AG04450 (cell line): Measurements from ENCODE around the gene ASB6. TPM values are rescaled to one million over a fixed set of nuclear protein-coding genes. Genes with fewer than 3 reads are reported as not detected.

Experiments
- CTCF ChIA-PET: fragments of 300-600, 350-600 bp; formaldehyde crosslinking; extraction: SDS; loops from one replicate; lab custom pipeline; 2022; ENCODE audit warnings: antibody characterized with exemption, inconsistent platforms; lab: Charles Lee
- POLR2A ChIA-PET: fragments of 350-600 bp; formaldehyde crosslinking; extraction: SDS; loops from one replicate; lab custom pipeline; 2021; ENCODE audit warnings: antibody characterized with exemption, inconsistent platforms; lab: Yijun Ruan, JAX
- DNase-seq: peaks from one replicate; pipeline ENCODE4 v3.0.0-alpha.2; 2011; ENCODE audit warnings: low read depth, low spot score
- H3K27ac ChIP-seq: one replicate; pipeline ENCODE4 v1.5.1; 2012; ENCODE audit warnings: low read depth, low read length, control low read depth
- H3K27me3 ChIP-seq: one replicate; pipeline ENCODE4 v1.6.0; 2012; ENCODE audit warnings: low read length; ENCODE audit not compliant: control insufficient read depth, insufficient read depth
- H3K4me3 ChIP-seq: 2 replicates; pipeline ENCODE4 v1.5.1; 2011; ENCODE audit warnings: mild to moderate bottlenecking, low read depth, low read length, control low read depth
- H3K9me3 ChIP-seq: 2 replicates; pipeline ENCODE4 v1.5.1; 2012; ENCODE audit warnings: low read length; ENCODE audit not compliant: control insufficient read depth, insufficient read depth
- CTCF ChIP-seq: IDR thresholded peaks from 2 replicates; pipeline ENCODE4 v1.5.1; 2011; ENCODE audit warnings: low read depth, low read length, control low read depth, inconsistent platforms
- polyA plus RNA-seq: library from polyadenylated mRNA; depleted of rRNA; stranded (reverse); fragments of >200 nt; gene quantifications from 2 replicates; pipeline ENCODE4 v1.2.3, GENCODE V29; 2011

ASB6 gene
- polyA plus RNA-seq, 1 experiment: 11.6 TPM

GRCh38 chr9:129611307-129611800 is 30.6 kb downstream of the ASB6 start:
- Histone ChIP-seq H3K27ac (no peak overlapping the region), H3K27me3 (no peaks in the 10 kb centered on the region), H3K4me3 (peak overlapping the region; percentile 68; the same call in 1 of the 2 replicates), H3K9me3 (no peaks in the 10 kb centered on the region; the same call in 1 of the 2 replicates)
- POLR2A ChIA-PET: interaction anchor here (1.0 to 1.2 kb wide), 2 partner anchors 151 to 434 kb away, joined by 3 to 5 read pairs; partner anchors contain the start of gene IER5L
- TF ChIP-seq CTCF: no peak
- no peak for DNase-seq
- CTCF ChIA-PET: interaction anchor here (0.5 to 2.2 kb wide), 18 partner anchors 12 to 485 kb away, joined by 3 to 21 read pairs (median 4); no protein-coding TSS in a partner anchor

GRCh38 chr9:129610473-129611306 is 31.3 kb downstream of the ASB6 start:
- DNase-seq: no peak
- H3K9me3 ChIP-seq: no peaks in the 10 kb centered on the region; the same call in 1 of the 2 replicates
- ChIA-PET POLR2A (interaction anchor here (1.0 to 1.2 kb wide), 2 partner anchors 150 to 433 kb away, joined by 3 to 5 read pairs; partner anchors contain the start of gene IER5L), CTCF (interaction anchor here (0.5 to 2.2 kb wide), 22 partner anchors 12 to 492 kb away, joined by 3 to 21 read pairs (median 4); no protein-coding TSS in a partner anchor)
- TF ChIP-seq CTCF: peak; percentile 80
- H3K4me3 ChIP-seq: peak overlapping the region; percentile 68
- H3K27ac ChIP-seq: peak overlapping the region; percentile 47
- H3K27me3 ChIP-seq: no peaks in the 10 kb centered on the region

GRCh38 chr9:129610213-129610472 is 31.8 kb downstream of the ASB6 start:
- H3K27ac ChIP-seq: no peak overlapping the region
- ChIA-PET POLR2A (no interaction called here), CTCF (no interaction called here)
- H3K27me3 ChIP-seq: no peaks in the 10 kb centered on the region
- H3K4me3 ChIP-seq: peak overlapping the region; percentile 68
- H3K9me3 ChIP-seq: no peaks in the 10 kb centered on the region; the same call in 1 of the 2 replicates
- DNase-seq: no peak
- TF ChIP-seq CTCF: no peak

GRCh38 chr9:129609486-129610212 is 32.3 kb downstream of the ASB6 start:
- DNase-seq: no peak
- H3K27ac ChIP-seq: no peak overlapping the region
- ChIA-PET POLR2A (interaction anchor here (0.6 to 1.0 kb wide), 2 partner anchors 113 to 127 kb away, joined by 3 read pairs; no protein-coding TSS in a partner anchor), CTCF (interaction anchor here (0.8 to 1.8 kb wide), 4 partner anchors 436 to 478 kb away, joined by 3 to 9 read pairs (median 5); no protein-coding TSS in a partner anchor)
- TF ChIP-seq CTCF: no peak
- no peaks in the 10 kb centered on the region; the same call in 1 of the 2 replicates for H3K9me3 ChIP-seq
- peak overlapping the region; percentile 68 for H3K4me3 ChIP-seq
- no peaks in the 10 kb centered on the region for H3K27me3 ChIP-seq
